ENCODE measurements around the gene BTG1. TPM values are rescaled to one million over a fixed set of nuclear protein-coding genes. Genes with fewer than 3 reads are reported as not detected.
"Not testable (repeated sequence)": the region's sequence is repeated elsewhere in the genome, so short reads cannot be mapped to it uniquely, and the experiment has no call there.

BTG1 gene
- total RNA-seq, 1 experiment from 2014 or later, result 26.7 TPM

DNA sequence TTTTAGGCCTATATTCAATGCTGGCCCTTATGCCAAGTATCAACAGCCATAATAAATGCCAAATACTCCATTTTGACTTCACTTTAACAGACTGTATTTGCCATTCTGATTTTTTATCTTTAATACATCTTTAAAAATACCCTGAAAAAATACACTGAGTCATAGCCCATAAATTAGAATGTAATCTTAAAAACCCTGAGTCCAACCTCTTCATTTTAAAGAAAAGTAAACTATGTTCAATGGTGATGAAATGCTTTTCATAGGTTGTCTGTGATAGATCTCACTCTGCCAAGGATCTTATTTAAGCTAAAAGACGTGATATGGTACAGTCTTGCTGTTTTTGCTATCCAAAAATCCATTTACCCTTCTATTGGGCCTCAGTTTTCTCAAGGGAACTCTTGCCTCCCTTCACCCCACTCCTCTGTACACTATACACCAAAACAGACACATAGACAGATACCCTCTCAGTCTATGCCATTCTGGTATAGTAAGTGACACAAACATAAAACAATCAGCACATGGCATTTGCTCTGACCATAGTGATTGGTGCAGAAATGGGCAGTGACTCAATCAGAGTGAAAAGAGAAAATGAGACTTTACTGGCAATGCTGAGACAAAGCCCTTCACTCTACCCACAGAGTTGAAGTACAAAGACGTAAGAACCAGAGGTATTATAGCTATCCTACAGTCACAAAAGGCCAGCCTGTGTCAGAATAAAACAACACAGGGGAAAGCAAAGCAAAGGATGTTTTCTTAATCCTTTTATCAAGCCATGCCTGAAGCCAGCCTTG lies 49.1 kb downstream of the BTG1 start:
- Mint-ChIP-seq H3K36me3 (no peaks in the 10 kb centered on the region; the same call in 1 of the 2 replicates), H3K4me1 (peaks cover 12% of the 10 kb centered on the region), H3K9me3 (peaks cover 14% of the 10 kb centered on the region), H3K4me3 (no peak overlapping the region), H3K27me3 (ENCODE audit: low read depth) (no peaks in the 10 kb centered on the region), H3K27ac (no peak overlapping the region)
- TF ChIP-seq ZNF121 (CRISPR knock-in tag; IDR thresholded peaks at IDR 0.05) (no peak), JUN (CRISPR knock-in tag; IDR thresholded peaks at IDR 0.05) (no peak), E2F5 (CRISPR knock-in tag; IDR thresholded peaks at IDR 0.05) (no peak), ZNF423 (CRISPR knock-in tag; IDR thresholded peaks at IDR 0.05) (no peak)
- POLR2A ChIA-PET, result no interaction called here
- CTCF ChIA-PET, result no interaction called here
- ATAC-seq (no peak), DNase-seq (ENCODE audit: low spot score) (no peak)

- peaks cover 5% of the 10 kb centered on the region for H3K9me3 Mint-ChIP-seq
- no peaks in the 10 kb centered on the region; the same call in 1 of the 2 replicates for H3K36me3 Mint-ChIP-seq
- H3K27ac Mint-ChIP-seq, result no peak overlapping the region; the same call in 1 of the 2 replicates
- H3K4me3 Mint-ChIP-seq, result no peak overlapping the region
- TF ChIP-seq ZMAT4 (CRISPR knock-in tag; IDR thresholded peaks at IDR 0.05) (no peak), EMX1 (CRISPR knock-in tag; IDR thresholded peaks at IDR 0.05) (no peak), IRF2 (CRISPR knock-in tag; IDR thresholded peaks at IDR 0.05; ENCODE audit: borderline replicate concordance, low read depth) (no peak), ATF6 (CRISPR knock-in tag; IDR thresholded peaks at IDR 0.05) (no peak), SMAD3 (CRISPR knock-in tag; IDR thresholded peaks at IDR 0.05; ENCODE audit: borderline replicate concordance) (no peak), CREB1 (CRISPR knock-in tag; IDR thresholded peaks at IDR 0.05) (no peak), RORB (CRISPR knock-in tag; IDR thresholded peaks at IDR 0.05) (no peak)
- TF ChIP-seq, protein P1, sequence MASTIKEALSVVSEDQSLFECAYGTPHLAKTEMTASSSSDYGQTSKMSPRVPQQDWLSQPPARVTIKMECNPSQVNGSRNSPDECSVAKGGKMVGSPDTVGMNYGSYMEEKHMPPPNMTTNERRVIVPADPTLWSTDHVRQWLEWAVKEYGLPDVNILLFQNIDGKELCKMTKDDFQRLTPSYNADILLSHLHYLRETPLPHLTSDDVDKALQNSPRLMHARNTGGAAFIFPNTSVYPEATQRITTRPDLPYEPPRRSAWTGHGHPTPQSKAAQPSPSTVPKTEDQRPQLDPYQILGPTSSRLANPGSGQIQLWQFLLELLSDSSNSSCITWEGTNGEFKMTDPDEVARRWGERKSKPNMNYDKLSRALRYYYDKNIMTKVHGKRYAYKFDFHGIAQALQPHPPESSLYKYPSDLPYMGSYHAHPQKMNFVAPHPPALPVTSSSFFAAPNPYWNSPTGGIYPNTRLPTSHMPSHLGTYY (CRISPR knock-in tag; IDR thresholded peaks at IDR 0.05), result no peak
- peaks cover 11% of the 10 kb centered on the region for H3K4me1 Mint-ChIP-seq
- DNase-seq (ENCODE audit: low spot score) (no peak), ATAC-seq (peak; percentile 71)
- ChIA-PET POLR2A (no interaction called here), CTCF (interaction anchor here (0.6 kb wide), 1 partner anchor 20 kb away, joined by 4 read pairs; no protein-coding TSS in a partner anchor)
- no peaks in the 10 kb centered on the region for H3K27me3 Mint-ChIP-seq (ENCODE audit: low read depth)
Measured at GRCh38 chr12:92094751-92095161, 50.9 kb downstream of the BTG1 start.

GRCh38 chr12:92094301-92094700 lies 51.3 kb downstream of the BTG1 start:
- CTCF ChIA-PET, result interaction anchor here (0.6 kb wide), 1 partner anchor 19 kb away, joined by 4 read pairs; no protein-coding TSS in a partner anchor
- H3K9me3 Mint-ChIP-seq; H3K27me3 Mint-ChIP-seq (ENCODE audit: low read depth); DNase-seq (ENCODE audit: low spot score); H3K36me3 Mint-ChIP-seq; H3K27ac Mint-ChIP-seq; H3K4me3 Mint-ChIP-seq; ATAC-seq; POLR2A ChIA-PET: not testable (repeated sequence)
- H3K4me1 Mint-ChIP-seq, result peaks cover 11% of the 10 kb centered on the region
